ENCODE measurements around the gene TAOK3.
"Not testable (repeated sequence)": the region's sequence is repeated elsewhere in the genome, so short reads cannot be mapped to it uniquely, and the experiment has no call there.

Gene TAOK3

DNA sequence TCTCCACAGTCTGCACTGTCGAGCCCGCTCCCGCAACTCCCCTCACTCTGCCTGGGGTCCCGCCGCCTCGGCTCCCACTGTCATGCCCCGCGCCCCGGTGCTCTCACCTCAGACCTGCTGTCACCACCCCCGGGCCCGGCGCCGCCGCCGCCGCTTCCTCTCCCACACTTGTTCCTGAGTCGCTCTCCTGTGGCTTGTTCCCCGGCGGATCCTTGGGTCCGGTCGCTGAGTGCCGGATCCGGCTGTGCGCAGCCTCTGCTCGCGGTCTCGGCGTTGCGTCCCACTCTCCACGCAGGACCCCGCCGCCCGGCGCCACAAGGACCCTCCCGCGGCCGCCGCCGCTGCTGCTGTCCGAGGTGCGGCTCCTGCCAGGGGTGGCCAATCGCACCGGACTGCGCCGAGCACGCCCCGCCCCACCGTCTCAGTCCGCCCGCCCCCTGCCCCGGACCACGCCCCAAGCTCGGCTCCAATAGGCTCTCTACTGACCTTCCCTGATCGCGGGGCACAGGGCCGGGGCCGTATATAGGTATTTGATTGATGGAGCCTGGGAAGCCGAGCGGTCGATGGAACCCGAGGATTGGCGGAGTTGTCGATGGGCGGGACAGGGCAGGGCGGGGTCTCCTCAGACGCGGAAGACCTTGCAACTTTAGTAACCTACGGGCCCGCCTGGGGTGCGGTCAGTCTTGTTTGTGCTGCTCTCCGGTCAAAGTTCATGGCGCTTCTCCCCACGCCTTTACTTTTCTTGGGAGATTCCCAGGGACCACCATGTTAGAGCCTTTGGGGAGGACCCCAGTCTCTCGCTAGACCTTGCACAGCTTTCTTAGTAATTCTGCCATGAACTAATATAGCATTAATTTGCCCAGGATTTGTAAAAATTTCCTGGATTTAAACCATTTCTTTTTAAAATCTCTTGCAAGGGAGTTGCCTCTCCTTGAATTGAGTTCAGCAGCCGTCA is at the start of gene TAOK3:
Gene TAOK3, minus strand, starts transcription at position 367 of the 955 bp plus-strand sequence. CDS start 117,340 bp downstream, outside the sequence.
- DNase-seq (ENCODE audit: low spot score) = peak; percentile 97

DNA sequence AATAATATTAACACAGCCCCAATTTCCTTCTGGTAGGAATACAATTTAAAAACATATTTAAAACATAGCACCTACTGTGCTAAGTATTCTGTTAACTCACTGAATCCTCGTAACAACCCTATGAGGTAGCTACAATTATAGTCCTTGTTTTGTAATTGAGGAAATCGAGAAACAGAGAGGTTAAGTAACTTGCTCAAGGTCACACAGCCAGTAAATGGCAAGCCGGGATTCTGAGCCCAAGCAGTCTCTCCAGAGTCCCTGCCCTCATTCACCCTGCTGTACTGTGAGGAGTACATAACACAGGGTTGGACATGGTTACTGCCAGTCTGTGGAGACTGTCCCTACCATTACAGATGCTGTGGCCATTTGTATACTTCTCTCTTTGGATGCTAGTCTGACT is 48.0 kb upstream of the TAOK3 start:
- DNase-seq (ENCODE audit: low spot score) = no peak

DNA sequence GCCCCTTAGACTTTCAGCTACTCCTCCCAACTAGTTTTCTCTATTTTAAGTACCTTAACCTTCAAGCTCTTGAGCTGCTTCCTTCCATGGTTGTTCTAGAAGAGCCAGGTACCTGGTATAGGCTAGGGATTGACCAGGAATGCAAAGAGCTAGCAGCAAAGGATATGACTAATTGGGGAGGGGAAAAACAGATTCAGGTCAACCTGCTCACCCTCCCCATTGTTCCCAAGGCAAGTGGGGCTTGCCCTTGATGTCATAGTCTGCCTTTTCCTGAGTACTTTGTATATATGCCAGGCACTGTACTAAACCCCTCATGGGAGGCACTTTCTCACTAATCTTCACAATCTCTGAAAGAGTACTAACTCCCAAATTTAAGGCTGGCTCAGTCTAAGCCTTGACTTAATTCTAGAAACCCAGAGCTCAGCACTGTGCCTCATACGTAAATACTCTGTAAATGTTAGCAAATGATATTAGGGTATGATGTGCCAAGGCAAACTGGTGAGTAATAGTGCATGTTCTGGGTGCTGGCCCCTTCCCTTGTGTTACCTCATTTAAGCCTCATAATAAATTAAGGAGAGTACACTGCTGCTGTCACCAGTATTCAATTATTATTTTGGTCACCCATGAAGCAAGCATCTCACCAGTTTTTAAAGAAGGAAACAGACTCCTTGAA is 45.8 kb upstream of the TAOK3 start:
- DNase-seq (ENCODE audit: low spot score) = no peak

DNA sequence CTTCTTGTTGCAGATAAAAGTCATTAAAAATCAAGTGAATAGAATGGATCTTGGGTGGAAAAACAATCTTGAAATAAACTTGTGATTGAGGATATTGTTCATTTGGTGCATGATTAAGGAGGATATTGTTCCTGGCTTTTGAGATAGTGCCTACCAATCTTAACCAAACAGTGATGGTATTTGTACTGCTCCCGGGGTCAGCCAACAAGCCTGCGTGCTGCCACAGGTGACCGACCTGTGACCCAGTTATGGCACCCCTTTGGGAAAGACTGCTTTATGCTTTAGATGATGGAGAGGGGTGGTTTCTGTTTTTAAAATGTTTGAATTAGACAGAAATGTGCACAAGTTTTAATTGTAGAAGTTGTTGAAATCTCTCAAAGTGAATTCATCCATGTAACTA is 45.2 kb upstream of the TAOK3 start:
- DNase-seq (ENCODE audit: low spot score) = no peak

DNA sequence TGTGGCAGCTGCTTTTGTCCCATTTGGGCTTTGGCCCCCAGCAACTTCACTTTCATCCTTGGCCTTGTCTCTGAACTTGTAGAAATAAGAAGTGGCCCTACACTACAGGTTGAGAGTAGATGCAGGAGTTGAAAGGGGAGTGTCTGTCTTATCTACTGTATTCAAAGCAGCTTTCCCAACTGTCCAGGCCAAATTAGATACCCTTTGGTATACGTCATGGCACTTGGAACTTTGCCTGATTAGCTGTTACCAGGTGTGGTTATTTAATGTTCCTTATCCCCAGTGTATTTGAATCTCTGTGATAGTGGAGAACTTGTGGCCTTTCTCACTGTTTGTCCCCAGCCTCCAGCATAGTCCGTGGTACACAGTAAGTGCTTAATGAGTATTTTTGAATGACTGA is 37.1 kb upstream of the TAOK3 start:
- DNase-seq (ENCODE audit: low spot score) = no peak

DNA sequence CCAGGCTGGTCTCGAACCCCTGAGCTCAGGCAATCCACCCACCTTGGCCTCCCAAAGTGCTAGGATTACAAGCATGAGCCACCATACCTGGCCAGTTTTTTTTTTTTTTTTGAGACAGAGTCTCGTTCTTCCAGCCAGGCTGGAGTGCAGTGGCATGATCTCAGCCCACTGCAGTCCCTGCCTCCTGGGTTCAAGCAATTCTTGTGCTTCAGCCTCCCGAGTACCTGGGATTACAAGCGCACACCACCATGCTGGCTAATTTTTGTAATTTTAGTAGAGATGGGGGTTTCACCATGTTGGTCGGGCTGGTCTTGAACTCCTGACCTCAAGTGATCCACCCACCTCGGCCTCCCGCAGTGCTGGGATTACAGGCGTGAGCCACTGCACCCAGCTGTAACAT is 35.5 kb upstream of the TAOK3 start:
- not testable (repeated sequence) for DNase-seq (ENCODE audit: low spot score)

DNA sequence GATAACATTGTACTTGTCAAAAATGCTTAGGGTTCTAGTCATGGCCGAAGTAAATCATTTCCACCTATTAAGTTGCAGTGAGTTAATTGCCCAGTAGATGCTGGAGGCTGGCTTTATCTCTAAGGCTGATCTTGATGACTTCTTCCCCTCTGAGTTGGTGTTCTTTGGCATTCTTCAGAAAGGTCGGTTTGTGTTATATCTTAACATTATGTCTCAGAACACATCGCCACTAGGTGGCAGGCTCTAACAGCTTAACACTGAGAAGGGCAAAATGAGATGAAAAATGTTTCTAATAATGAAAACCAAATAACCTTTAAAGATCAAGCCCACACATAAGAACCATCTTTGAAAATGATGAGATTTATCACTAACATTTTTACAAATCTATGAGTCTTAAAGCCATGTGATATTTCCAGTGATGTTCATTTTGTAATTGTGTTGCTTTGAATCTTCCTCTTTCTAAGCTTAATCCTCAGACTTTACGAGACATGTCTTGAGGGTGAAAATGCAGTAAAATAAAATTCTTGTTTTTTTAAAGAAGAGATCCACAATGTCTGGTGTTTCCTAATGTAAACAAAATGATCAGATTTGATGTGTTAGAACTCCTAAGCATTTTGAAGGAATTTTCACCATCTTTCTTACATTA is 32.3 kb upstream of the TAOK3 start:
- DNase-seq (ENCODE audit: low spot score) = peak; percentile 45

DNA sequence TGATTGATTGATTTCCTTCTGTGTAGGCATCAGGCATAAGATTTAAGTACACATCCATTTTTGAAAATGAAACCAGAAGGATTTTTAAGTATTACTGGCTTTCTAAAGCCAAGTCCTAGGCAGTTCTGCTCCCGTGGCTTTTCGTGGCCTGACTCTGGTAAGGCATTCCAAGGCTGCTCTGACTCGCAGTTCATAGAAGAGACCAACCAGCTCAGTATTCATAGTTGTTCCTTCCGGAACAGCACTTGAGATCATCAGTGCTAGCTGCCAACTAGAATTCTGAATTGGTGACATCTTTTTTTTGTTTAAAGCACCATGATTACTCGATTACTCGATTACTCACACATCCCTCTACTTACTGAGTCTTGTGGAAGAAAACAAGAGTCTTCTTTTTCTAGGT is 29.5 kb upstream of the TAOK3 start:
- DNase-seq (ENCODE audit: low spot score) = peak; percentile 78

DNA sequence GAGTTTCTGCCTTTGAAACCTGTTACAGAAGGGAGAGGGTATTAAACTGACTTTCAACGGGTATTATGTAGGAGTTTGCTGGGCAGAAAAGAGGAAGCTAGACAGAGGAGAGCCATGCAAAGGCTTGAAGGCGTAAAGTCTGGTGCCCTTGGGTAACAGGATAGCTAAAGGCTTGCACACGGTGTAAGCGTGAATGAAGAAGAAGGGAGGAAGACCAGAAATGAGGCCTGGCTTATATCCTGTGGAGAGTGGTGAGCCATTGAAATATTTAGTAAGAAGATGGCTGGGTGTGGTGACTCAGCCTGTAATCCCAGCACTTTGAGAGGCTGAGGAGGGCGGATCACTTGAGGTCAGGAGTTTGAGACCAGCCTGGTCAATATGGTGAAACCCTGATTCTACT is 26.2 kb upstream of the TAOK3 start:
- no peak for DNase-seq (ENCODE audit: low spot score)

DNA sequence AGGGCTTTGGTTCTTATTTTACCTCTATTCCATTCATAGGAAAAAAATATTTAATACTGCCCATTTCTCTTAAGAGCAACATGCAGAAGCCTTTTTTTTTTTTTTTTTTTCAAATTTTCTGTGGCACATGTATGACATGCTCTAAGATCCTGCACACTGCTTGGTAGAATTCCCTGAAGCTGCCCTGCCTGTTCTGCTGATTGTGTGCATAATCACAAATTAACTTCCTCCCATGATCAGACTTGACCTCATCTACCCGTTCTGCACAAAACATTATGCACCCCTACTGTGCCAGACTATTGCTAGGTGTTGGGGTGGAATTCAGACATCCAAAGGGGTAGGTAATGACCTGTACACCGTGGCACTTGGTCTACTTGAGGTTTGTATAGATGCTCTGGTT is 25.8 kb upstream of the TAOK3 start:
- DNase-seq (ENCODE audit: low spot score) = no peak

DNA sequence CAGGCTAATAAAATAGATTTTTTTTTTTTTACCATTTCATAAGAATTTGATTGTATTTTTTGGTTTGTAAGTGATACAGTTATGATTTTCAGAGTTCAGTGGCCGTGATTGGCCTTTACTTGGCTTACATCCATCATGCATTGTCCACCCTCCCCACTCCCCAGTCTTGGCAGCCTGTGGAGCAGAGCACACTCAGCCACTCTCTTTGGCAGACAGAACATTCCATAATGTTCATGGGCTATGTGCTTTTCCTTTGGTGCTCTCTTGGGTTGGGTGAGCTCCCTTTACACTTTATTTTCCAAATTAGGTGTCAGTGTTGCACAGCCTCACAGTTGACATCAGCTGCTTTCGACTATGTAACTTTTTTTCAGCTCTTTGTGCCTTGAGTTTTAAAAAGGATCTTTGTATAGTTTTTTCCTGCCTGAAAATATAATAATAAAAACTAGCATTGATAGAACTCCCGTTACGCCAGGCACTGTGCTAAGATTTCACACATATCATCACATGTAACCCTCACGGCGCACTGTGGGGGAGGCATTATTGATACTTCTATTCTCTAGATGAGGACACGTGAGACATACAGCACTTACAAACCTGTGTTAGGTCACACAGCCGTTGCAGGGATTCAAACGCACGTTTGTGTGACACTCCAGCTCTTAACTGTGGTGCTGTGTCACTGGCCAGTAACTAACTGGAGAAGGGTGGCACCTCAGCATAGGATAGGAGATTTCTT is 25.2 kb upstream of the TAOK3 start:
- peak; percentile 17 for DNase-seq (ENCODE audit: low spot score)

DNA sequence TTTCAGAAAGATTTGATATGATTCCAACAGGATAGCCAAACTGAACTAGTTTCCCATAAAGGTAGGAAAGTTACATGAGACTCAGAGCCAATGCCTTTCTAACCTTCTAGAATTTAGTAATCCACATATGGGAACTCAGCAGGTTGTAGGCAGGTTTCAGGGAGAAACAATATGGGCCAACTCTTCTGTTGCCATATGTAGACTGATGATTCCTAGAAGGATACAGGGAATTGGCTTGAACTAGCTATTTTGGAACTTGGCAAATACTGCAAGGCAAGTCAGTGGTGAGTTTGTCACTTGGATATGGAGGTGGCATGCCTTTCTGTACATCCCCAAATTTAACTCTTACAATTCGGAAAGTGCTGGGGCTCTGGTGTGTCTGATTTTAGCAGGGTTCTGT is 19.1 kb upstream of the TAOK3 start:
- DNase-seq (ENCODE audit: low spot score) = no peak

DNA sequence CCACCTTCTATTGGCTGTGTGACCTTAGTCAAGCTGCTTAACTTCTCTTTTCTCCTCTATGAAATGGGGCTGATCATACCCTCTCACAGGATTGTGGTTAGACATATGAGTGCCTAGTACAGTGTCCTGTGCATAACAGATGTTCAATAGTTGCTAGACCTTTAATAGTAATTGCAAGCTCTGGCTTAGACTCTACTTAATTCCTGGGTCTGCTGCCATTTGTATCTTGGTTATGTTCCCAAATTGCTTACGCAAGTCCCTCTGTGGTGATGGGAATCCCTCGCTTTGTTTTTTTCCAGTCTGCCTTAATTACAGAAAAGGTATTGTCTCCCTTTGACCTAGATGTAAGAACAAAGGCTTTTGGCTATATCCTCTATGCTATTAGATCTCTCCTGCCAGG is 18.7 kb upstream of the TAOK3 start:
- no peak for DNase-seq (ENCODE audit: low spot score)

DNA sequence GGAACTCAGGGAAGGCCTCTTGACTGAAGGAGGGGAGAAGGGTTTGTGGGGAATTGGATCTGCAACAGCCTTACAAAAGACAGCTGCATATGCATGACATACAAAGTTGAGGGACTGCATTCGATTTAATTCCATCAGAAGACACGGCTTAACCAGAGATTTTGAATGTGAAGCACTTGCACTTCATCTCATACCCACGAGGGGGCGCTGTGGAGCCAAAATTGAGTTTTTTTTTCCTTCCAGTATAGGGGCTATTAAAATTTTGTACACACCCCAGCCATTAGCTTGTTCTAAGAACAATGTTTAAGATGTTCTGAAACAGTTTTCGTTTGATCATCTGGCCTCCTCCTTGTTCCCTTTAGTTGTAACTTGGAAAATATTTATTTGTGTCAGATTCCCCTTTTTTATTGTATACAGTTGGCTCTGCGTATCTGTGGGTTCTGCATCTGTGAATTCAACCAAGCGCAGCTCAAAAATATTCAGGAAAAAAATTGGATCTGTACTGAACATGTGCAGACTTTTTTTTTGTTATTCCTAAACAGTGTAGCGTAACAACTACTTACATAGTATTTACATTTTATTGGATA is 5.3 kb upstream of the TAOK3 start:
- DNase-seq (ENCODE audit: low spot score) = peak; percentile 67

DNA sequence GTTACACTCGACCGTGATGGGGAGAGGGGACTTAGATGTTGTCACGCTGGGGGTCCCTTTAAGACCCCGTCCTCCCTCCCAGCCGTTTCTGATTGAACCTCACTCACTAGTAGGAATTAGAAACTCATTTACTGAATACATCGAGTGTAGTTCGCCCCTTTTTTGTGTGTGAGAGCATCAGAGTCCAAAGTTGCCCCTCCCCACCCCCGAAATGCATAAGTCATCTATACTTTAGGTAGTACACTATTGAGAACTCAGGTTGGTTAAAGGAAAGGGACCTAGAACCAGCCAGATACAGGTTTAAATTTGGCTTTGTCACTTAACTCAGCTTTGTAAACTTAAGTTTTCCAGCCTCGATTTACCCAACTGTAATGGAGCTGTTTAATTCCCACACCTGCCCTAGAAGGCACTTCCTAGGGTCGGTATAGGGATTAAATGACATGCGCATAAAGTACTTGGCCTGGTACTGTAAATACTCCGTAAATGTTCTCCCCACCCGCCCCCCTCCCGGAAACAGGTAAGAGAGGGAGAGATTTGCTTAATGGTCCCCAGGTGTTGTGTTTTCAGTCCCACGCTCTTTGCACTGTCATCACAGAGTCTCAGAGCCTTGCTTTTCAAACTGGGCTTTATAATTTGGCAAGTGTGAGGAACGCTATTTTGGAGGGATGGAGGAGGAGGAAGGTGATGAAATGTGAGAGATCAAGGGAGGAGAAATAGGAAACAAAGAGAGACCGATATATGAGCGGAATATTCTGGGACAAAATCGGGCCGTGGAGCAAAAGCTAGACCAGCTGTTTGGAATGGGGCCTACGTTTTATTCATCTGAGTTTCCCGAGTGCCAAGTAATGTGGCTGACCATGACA is 4.5 kb upstream of the TAOK3 start:
- DNase-seq (ENCODE audit: low spot score) = no peak

DNA sequence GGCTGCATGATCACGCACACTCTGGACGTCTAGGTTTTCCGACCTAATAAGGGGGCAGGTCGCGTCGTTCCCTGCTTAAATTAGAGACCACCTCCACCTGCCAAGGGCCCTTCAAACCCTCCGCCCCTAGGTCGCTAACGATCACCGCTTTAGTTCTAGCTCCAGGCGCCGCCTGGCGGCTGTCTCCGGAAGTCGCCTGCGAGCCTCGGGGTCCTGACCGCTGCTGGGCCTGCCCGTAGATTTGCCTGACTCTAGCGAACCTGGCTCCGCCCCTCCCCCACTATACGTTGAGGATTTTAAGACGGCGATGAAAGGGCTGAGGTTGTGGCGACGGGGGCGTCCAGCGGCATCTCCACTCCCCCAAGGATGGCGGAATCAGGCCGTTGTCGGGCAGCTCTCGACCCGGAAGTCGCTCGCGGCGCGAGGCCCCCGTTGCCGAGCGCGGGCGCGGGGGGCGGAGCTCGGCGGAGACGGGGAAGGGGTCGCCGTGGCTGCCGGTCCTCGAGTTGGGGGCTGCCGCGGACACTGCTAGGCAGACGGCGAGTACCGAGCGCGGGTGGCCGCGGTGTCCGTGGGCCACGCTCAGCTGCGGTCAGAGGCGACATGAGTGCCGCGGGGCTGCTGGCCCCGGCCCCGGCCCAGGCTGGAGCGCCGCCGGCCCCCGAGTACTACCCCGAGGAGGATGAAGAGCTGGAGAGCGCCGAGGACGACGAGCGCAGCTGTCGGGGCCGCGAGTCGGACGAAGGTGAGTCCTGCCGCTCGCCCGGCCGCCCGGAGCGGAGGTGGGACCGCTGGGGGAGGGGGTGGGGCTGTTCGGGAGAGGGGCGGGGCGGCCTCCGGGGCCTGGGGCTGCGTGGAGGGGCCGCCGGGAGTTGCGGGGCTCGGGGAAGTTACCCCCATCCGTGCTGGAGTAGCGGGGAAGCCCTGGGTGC is 3.6 kb upstream of the TAOK3 start, which contains the start of gene SUDS3:
Gene SUDS3, plus strand, starts transcription at position 467 of the 932 bp plus-strand sequence. Its CDS starts 137 bp downstream, at position 604.
- peak; percentile 92 for DNase-seq (ENCODE audit: low spot score)

DNA sequence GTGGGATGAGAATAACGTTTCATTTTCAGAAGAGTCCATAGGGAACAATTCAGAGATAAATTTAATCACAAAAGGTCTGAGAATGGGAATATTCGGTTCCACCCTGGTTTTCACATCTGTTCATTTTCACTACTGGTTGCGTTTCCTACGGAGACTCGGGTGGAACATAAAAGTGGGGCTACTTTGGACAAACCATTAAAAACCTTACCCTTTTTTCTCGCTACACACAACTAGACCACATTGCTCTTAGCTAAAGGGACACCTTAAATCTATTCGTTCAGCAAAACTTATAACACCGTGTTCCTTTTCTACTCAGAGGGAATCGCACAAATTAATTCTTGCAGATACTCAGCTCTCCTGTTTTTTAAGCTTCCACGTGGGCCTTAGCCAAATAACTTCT is 2.6 kb upstream of the TAOK3 start:
- DNase-seq (ENCODE audit: low spot score) = no peak

DNA sequence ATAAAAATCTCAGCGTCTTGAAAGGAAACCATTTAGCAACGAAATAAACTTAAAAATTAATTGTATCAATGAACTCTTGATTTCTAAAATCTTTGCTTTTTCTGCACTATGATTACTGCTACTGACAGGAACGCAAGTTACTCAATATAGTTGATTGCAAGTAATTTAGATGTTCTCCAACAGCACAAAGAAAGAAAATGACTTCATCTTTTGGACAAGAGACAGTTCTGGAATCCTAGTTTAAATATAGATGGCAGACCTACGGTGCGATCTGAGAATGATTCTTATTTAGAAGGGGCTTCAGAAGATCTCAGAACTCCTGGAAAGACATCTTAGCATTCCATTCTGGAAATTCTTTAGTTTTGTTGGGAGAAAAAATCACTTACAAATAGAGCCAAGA is 2.2 kb upstream of the TAOK3 start:
- peak; percentile 31 for DNase-seq (ENCODE audit: low spot score)

DNA sequence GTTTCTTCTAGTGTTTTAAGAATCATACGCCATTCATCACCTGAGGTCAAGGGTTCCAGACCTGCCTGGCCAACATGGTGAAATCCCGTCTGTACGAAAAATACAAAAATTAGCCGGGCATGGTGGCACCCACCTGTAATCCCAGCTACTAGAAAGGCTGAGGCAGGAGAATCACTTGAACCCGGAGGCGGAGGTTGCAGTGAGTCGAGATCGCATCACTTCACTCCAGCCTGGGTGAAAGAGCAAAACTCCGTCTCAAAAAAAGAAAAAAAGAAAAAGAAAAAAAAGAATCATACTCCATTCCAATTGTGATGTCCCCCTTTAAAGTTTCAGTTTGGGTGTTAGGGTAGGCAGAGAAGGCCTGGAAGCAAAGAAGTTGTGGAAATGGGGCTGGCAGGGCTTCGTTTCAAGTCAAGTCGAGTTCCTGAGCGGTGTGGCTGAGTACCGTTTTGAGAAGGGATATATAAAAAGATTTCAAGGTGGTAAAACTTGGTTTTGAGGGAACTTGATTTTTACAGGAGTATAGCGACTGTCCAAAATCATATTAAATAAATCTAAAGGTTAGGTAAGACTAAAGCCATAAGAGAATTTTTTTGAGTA is 1.5 kb upstream of the TAOK3 start:
- DNase-seq (ENCODE audit: low spot score) = no peak

Data from AG08396 (cell line).